ENCODE measurements around the gene PPP1CC.

DNA sequence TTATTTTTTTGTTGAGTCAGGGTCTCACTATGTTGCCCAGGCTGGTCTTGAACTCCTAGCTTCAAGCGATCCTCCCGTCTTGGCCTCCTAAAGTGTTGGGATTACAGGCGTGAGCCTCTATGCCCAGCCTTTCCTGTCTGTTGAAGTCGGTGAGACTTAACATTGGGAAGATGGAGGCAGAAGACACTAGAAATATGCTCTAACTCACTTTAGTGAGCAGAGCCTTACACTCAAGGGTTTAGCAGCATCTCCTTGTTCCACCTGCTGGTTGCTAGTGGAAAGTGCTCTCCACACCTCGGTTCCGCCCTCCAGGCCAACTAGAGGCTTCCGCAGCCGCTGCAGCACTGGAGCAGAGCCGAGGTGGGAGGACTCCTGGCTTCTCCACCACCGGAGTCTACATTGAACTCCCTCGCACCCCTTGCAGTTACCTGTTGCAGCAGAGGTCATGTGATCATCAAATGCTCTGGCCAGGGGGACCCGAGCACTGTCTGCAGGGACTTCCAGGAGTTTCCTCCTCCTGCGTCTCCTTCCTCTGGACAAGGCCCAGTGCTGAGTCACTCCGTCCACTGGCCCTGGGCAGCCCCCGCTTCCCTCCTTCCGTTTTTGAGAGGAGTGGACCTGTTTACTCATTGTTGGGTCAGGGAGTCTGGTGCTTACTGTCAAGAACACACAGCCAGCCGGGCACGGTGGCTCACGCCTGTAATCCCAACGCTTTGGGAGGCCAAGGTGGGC is 44.4 kb downstream of the PPP1CC start:
- peak; percentile 55 to 74 (median 70) for TF ChIP-seq CTCF (IDR thresholded peaks at IDR 0.05)
- no peak for TF ChIP-seq POLR2A (IDR thresholded peaks at IDR 0.05; ENCODE audit: low read depth)
- TF ChIP-seq POLR2AphosphoS5 (IDR thresholded peaks at IDR 0.05): peak in 1 of 2 donors; percentile 46
